ENCODE measurements around the gene TMEM212.
"Not testable (repeated sequence)": the region's sequence is repeated elsewhere in the genome, so short reads cannot be mapped to it uniquely, and the experiment has no call there.

TMEM212 gene

DNA sequence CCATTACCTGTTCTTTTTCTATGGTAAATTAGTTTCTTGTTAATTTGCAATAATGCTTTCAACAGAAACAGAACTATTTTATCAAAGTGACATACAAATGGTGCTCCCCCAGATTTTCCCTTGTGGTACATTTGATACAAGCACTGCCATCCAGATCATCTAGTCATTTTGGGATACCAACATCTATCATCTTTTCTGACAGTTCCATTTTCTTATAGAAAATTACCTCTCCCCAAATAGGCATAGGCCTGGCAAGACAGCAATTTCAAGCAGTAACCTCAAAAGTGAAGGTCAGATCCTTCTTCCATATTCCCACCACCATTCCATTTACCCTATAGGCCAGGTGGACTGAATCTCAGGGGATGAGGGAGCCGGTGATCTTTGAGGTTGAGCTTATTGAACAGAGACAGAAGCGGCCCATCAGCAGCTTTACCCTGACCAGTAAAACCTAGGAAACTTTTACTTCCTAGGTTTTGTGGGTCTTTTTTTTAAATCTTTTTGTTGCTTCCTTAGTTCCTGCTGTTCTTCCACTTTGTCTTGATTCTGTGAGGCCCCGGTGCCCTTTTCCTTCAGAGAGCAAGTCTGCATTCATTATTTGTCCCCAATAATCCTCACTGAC is 29.8 kb upstream of the TMEM212 start:
- no peak for DNase-seq

- peak; percentile 95 for DNase-seq
Measured at GRCh38 chr3:171813897-171814460, 29.2 kb upstream of the TMEM212 start.

DNA sequence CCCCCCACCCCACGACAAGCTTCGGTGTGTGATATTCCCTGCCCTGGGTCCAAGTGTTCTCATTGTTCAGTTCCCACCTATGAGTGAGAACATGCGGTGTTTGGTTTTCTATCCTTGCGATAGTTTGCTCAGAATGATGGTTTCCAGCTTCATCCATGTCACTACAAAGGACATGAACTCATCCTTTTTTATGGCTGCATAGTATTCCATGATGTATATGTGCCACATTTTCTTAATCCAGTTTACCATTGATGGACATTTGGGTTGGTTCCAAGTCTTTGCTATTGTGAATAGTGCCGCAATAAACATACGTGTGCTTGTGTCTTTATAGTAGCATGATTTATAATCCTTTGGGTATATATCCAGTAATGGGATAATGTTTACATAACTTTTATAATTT is 28.5 kb upstream of the TMEM212 start:
- not testable (repeated sequence) for DNase-seq

GRCh38 chr3:171815973-171816595 is 27.1 kb upstream of the TMEM212 start:
- no peak for DNase-seq

- no peak for DNase-seq
Measured at GRCh38 chr3:171817074-171817800, 25.9 kb upstream of the TMEM212 start.

GRCh38 chr3:171821044-171821443 is 22.1 kb upstream of the TMEM212 start:
- DNase-seq, result no peak

DNA sequence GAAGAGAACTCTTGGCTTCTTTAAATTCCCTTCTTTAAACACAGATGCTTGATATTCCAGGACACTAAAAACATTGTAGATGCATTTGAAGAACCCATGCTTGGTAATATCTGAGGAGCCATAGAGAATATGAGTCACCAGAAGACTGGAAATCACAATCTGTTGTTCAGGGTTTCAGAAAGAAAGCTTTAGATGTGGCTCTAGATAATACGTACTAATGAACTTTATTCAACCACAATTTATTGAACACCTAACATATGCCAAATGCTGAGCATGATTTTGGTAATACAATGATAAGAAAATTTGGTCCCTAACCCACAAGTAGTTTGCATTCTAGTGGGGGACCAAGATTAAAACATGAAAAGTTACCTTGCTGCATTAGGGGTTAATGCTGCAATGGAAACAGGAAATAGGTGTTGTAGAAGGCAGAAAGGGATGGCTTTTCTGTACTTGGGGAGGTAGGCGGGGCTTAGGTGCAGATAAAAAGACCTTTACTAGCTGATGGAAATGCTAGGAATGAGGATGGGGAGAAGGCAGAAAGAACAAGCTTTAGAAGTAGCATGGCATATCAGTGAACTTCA is 21.3 kb upstream of the TMEM212 start:
- no peak for DNase-seq

GRCh38 chr3:171822431-171823106 is 20.6 kb upstream of the TMEM212 start:
- no peak for DNase-seq

GRCh38 chr3:171824116-171824515 is 19.0 kb upstream of the TMEM212 start:
- DNase-seq, result peak; percentile 85

DNA sequence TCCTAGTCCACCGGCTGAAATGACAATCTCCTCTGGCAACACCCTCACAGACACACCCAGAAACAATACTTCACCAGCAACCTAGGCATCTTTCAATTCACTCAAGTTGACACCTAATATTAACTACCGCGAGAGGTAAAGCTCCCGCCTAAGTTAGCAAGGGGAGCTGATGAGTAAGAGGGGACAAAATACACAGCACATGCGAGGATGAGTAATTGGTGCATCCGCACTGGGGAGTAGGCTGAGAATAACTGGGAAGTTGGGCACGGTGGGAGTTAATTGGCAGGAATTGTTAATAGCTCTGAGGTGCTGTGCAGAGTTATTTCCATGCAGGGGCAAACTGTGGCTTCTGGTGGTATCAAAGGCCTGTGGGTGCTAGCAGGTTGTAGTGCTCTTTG is 18.3 kb upstream of the TMEM212 start:
- peak; percentile 74 for DNase-seq

GRCh38 chr3:171825222-171825828 is 17.8 kb upstream of the TMEM212 start:
- DNase-seq, result peak; percentile 96

GRCh38 chr3:171827385-171827784 is 15.8 kb upstream of the TMEM212 start:
- no peak for DNase-seq

DNA sequence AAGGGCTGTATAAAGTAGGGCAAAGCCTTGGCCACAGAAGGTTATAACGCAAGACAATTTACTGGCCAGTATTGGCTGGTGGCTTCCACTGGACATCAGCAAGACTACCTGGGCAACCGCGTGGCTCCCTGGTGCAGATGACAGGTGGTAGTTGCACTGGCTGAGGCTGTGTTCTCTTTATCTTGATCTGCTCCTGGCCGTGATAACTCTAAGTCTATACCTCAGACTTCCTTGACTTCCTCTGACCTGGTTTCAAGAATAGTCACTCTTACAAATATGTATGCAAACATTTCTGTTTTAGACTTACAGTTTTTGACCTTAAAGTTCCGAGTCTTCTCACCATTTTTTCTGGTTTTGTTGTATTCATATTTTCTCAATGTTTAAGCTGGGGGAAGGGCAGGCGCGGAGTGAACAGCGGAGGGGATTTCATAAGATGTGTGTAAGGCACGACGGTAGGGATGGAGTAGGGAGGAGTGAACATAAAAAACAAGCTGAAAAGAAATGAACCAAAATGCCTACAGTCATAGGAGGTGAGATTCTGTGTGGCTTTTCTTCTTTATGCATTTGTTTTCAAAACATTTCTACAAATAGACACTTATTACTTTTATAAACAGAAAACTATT is 15.2 kb upstream of the TMEM212 start:
- DNase-seq, result no peak

DNA sequence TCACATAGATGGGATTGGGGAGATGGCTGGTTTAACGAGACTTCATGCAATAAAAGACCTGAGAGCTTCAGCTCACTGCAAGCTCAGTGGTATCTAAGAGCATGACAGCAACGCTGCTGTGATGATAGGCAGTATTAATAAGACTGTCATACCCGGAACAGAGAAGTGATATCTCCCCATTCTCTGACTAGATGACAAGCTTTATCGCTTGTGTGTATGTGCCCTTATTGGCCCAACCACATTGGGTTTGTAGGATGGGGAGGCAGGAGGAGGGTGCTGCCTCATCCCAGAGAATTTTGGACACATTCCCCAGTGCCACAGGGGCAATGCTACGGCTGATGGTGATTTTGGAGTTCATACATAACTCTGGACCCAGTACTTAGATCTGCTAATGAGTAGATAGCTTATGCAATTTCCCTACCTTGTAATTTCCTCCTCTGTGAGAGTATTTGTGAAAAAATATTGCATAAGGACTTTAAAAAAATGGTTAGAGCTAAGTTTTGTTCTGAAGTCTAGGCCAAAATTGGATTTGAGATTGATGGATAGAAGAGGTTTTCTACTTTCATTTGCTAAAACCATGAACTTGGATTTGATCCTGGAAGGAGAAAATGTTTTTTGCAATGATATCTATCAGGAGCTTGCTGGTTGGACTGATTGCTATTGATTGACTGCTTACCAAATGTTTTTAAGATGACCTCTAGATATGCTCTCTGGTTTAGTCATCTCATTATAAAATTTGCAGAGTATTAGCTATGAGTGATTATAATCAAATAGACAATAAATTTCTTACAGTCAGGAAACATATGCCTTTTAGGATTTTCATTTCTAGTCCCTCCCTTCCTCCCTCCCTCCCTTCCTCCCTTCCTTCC is 14.0 kb upstream of the TMEM212 start:
- peak; percentile 60 for DNase-seq

DNA sequence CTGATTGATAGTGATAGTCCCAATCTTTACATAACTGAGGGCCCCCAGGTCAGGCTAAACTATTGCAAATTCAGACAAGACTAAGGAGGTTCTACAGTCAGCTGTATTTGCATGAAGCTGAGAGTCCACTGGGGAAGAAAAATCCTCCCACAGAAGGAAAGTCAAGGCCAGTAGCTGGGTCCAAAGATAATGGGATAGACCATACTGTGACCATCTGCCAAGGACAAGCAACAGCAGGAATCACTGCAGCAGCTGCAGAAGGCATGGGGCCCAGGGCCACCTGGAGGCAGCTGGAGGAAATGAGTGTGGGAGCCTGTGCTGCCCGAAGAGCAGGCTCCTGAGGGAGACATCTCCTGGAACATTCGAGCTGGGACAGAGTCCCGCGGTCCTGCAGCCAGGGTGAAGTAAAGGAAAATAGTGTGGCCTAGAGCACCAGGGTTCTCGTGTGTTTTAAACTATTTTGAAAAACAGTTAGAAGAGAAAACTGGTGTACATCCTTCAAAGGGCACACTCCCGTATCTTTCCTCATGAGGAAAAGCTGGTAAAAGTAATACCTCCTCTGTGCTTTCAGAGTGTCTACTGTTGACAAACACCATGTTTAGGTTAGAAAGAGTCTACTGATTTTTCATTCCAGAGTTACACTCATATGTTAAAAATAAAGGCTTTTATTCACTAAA is 13.2 kb upstream of the TMEM212 start:
- peak; percentile 56 for DNase-seq

DNA sequence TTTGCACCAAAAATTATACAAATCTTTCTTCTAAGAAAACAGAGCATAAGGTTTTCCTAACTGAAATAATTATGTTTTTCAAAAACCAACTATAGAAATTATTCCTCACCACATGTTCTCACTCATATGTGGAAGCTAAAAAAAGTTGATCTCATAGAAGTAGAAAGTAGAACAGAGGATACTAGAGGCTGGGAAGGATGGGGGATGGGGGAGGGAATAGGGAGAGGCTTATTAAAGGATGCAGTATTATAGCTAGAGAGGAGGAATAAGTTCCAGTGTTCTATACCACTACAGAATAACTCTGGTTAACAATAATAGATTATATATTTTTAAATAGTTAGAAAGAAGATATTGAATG is 12.7 kb upstream of the TMEM212 start:
- DNase-seq, result no peak

DNA sequence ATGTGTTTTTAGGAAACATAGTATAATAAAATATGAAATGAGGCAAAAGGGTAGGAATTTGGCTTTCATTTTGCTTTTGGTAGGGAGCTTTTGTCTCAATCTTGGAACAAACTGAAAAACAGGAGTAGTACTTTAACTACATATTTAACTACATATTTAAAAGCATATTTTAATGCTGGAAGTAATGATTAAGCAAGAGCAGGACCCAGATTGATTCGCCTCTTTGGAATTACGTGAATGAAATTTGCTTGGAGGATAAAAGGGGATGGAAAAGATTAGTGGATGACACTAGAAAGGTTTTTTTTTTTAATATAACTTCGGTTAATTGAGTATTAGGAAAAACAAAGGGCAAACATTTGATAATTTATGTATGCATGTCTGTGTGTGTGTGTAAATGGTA is 11.2 kb upstream of the TMEM212 start:
- no peak for DNase-seq

DNA sequence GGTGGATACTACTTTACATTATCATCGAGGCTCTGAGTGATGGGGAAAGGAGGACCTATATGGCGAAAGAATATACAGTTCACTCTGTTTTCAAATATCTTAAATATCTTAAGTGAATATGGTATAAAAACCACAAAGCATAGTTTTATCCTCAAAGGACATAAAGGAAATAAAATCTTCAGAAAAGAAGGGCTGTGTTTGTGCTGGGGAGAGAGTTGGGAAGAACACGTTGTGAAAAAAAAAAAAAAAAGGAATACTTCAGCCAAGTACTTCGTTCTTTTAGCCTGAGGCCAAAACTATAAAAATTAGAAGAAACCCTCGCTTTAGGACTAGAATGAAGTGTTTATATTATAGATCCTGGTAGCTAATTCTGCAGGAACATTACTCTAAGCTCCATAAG is 10.2 kb upstream of the TMEM212 start:
- no peak for DNase-seq

- peak; percentile 57 for DNase-seq
Measured at GRCh38 chr3:171833789-171834460, 9.2 kb upstream of the TMEM212 start.

DNA sequence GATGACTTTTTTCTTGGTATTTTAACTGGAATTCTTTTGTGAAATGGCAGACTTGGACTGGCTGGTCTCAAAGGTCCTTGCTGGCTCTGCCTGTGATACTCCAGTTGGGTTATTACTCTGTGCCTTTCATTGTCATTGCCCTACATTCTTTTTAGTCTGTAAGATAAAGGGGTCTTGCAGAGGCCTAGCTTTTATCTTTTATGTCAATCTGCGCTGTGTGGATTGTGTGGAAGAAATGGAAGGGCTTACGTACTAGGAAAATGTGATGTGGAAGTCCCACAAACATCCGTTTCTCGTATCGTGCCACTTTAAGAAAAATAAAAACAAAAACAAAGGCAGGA is 8.7 kb upstream of the TMEM212 start:
- DNase-seq, result no peak

Measured in suppressor macrophage treated with lipopolysaccharide for 4 hours (primary cell).